Thyroid gland (tissue), 4 donors: Measurements from ENCODE around the gene CCDC24. TPM values are rescaled to one million over a fixed set of nuclear protein-coding genes. Genes with fewer than 3 reads are reported as not detected.

Experiments
- DNase-seq, 2 donors: peaks; one replicate each; pipeline ENCODE4 v3.0.0-alpha.2; 2019
- H3K27ac ChIP-seq, 3 donors: fragments of 200-600 bp; sonication (generic); 1 replicate in 2 of 3; 2 replicates in 1 of 3; pipeline ENCODE4 v1.5.1; 2016 to 2019; ENCODE audit warnings: mild to moderate bottlenecking in 1 of 3, moderate library complexity in 1 of 3
- H3K27me3 ChIP-seq: fragments of 200-600 bp; sonication (generic); one replicate; pipeline ENCODE4 v1.5.1; 2019
- H3K36me3 ChIP-seq, 2 donors: fragments of 200-600 bp; sonication (generic); one replicate each; pipeline ENCODE4 v1.5.1; 2016 to 2019
- H3K4me1 ChIP-seq, 2 donors: fragments of 200-600 bp; sonication (generic); one replicate each; pipeline ENCODE4 v1.5.1; 2017 to 2019
- H3K4me3 ChIP-seq, 3 donors: fragments of 200-600 bp; sonication (generic); replicated peaks in 1 of 3; 1 replicate in 2 of 3; 2 replicates in 1 of 3; pipeline ENCODE4 v1.5.1; 2016; ENCODE audit warnings: mild to moderate bottlenecking in 1 of 3
- H3K9me3 ChIP-seq: fragments of 200-600 bp; sonication (generic); one replicate; pipeline ENCODE4 v1.5.1; 2017
- POLR2A ChIP-seq, 2 donors: fragments of 450-650 bp; IDR thresholded peaks; one replicate each; pipeline ENCODE4 v1.6.1; 2017; ENCODE audit warnings: antibody characterized with exemption in 2 of 2, mild to moderate bottlenecking in 2 of 2, moderate library complexity in 1 of 2
- WGBS, 2 donors: methylation state at CpG; one replicate each; pipeline ENCODE4 v1.1.5; 2017; 5-methylcytosine and 5-hydroxymethylcytosine counted together
- intact Hi-C: fragments of 100-400 bp; cut with DNase I; formaldehyde crosslinking; loops from one replicate; pipeline ENCODE4 v1.15.1; 2023
- total RNA-seq, 4 donors: library from RNA; depleted of rRNA; stranded (reverse); fragments of >200 nt; gene quantifications; one replicate each; pipeline ENCODE4 v1.2.3, GENCODE V29; 2016
- TF ChIP-seq, protein P1 (sequence below), 6 experiments: fragments of 200-600 bp in 3 of 6; fragments of 450-650 bp in 3 of 6; sonication (generic) in 3 of 6; IDR thresholded peaks; one replicate each; pipeline ENCODE4 v1.5.1; 2016 to 2019; ENCODE audit warnings: antibody characterized with exemption in 6 of 6, mild to moderate bottlenecking in 2 of 6, inconsistent platforms in 1 of 6, moderate library complexity in 1 of 6

CCDC24 gene
- total RNA-seq, 4 donors from 2014 or later: 8.0 to 25.4 (median 11.7) TPM

GRCh38 chr1:43987159-43987902, 4.1 kb upstream of the CCDC24 start:
- Histone ChIP-seq H3K36me3 (no peaks in the 10 kb centered on the region), H3K27me3 (no peaks in the 10 kb centered on the region), H3K4me3 (no peak overlapping the region), H3K9me3 (no peaks in the 10 kb centered on the region), H3K4me1 (peaks cover 10 to 13% of the 10 kb centered on the region in 2 donors), H3K27ac (no peak overlapping the region)
- TF ChIP-seq, protein P1, sequence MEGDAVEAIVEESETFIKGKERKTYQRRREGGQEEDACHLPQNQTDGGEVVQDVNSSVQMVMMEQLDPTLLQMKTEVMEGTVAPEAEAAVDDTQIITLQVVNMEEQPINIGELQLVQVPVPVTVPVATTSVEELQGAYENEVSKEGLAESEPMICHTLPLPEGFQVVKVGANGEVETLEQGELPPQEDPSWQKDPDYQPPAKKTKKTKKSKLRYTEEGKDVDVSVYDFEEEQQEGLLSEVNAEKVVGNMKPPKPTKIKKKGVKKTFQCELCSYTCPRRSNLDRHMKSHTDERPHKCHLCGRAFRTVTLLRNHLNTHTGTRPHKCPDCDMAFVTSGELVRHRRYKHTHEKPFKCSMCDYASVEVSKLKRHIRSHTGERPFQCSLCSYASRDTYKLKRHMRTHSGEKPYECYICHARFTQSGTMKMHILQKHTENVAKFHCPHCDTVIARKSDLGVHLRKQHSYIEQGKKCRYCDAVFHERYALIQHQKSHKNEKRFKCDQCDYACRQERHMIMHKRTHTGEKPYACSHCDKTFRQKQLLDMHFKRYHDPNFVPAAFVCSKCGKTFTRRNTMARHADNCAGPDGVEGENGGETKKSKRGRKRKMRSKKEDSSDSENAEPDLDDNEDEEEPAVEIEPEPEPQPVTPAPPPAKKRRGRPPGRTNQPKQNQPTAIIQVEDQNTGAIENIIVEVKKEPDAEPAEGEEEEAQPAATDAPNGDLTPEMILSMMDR (IDR thresholded peaks at IDR 0.05): no peak
- TF ChIP-seq POLR2A (IDR thresholded peaks at IDR 0.05): no peak
- intact Hi-C loops: no loop called here
- WGBS, 2 donors: 81 to 84% methylated on average over 6 of the region's 6 CpGs
- no peak for DNase-seq

DNA sequence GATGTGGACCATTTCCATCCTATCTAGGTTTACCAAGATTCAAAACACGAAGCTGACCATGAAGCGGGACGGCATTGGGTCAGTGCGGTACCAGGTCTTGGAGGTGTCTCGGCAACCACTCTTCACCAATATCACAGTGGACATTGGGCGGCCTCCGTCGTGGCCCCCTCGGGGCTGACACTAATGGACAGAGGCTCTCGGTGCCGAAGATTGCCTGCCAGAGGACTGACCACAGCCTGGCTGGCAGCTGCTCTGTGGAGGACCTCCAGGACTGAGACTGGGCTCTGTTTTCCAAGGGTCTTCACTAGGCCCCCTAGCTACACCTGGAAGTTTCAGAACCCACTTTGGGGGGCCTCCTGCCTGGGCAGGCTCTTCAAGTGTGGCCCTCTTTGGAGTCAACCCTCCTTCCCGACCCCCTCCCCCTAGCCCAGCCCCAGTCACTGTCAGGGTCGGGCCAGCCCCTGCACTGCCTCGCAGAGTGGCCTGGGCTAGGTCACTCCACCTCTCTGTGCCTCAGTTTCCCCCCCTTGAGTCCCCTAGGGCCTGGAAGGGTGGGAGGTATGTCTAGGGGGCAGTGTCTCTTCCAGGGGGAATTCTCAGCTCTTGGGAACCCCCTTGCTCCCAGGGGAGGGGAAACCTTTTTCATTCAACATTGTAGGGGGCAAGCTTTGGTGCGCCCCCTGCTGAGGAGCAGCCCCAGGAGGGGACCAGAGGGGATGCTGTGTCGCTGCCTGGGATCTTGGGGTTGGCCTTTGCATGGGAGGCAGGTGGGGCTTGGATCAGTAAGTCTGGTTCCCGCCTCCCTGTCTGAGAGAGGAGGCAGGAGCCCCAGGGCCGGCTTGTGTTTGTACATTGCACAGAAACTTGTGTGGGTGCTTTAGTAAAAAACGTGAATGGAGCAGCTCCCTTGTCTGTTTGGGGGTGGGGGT, 864 bp upstream of the CCDC24 start:
- Histone ChIP-seq H3K36me3 (no peaks in the 10 kb centered on the region), H3K9me3 (no peaks in the 10 kb centered on the region), H3K4me1 (peaks cover 15 to 17% of the 10 kb centered on the region in 2 donors), H3K27ac (peak overlapping the region; percentile 73 to 77 (median 76)), H3K4me3 (peak overlapping the region in 2 of 3 donors; percentile 36 to 53), H3K27me3 (no peaks in the 10 kb centered on the region)
- intact Hi-C loops: no loop called here
- 76% methylated on average over 17 to 19 of the region's 19 CpGs for WGBS, 2 donors
- TF ChIP-seq POLR2A (IDR thresholded peaks at IDR 0.05): no peak
- TF ChIP-seq, protein P1 (IDR thresholded peaks at IDR 0.05): no peak
- no peak for DNase-seq

DNA sequence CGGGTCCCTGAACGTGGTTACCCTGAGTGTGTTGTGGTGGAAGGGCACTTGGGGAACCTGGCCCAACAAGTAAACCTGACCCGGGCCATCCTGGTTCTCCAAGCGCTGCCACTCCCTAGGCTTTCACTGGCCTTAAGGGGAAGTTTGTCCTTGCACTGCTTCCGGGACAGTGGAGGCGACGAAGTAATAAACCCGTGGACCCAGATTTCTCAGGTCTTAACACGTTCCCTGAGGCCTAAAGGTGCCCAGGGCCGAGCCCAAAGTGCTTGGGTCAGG, 261 bp upstream of the CCDC24 start:
- no peak for TF ChIP-seq POLR2A (IDR thresholded peaks at IDR 0.05)
- TF ChIP-seq, protein P1 (IDR thresholded peaks at IDR 0.05): no peak
- intact Hi-C loops: no loop called here
- Histone ChIP-seq H3K9me3 (no peaks in the 10 kb centered on the region), H3K36me3 (no peaks in the 10 kb centered on the region), H3K27ac (peak overlapping the region; percentile 73 to 77 (median 76)), H3K4me1 (peaks cover 15 to 17% of the 10 kb centered on the region in 2 donors), H3K27me3 (no peaks in the 10 kb centered on the region), H3K4me3 (peak overlapping the region in 2 of 3 donors; percentile 36 to 53)
- 0 to 2% methylated on average over 7 to 9 of the region's 10 CpGs for WGBS, 2 donors
- no peak for DNase-seq

DNA sequence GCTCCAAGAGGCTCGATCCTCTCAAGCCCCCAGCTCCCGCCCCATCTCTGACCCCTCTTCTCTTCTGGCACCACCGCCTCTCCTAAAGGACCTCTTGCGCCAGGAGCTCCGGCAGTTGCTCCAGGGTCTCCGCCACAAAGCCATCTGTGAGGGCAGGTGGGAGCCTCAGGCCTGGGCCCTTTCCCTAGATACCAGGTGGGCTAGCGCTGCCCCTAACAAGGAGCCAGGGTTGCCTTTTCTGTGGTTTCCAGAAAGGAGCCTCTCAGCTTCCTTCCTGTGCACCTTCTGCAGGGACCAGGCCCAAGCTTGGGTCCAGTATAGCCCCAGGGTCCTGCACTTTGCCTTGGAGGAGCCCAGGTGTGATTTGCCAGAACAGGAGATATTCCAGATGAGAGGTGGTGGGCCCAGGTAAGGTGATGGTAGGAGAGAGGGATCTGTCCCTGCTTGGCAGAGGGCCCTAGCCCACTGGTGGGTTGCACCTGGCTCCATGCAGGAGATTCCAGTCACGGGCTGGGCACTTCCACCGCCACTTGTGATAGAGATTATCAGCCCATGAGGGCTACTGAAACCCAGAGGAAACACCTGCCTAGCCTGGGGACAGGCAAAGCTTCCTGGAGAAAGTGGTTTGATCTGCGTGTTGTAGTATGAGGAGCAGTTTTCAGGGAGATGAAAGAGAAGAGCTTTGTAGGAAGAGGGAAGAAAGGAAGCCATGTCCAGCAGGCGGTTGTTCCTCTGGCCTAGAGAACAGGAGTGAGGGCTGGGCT, 1.0 kb downstream of the CCDC24 start:
- 39 to 41% methylated on average over 11 of the region's 11 CpGs for WGBS, 2 donors
- intact Hi-C loops: no loop called here
- Histone ChIP-seq H3K4me1 (peaks cover 15 to 17% of the 10 kb centered on the region in 2 donors), H3K4me3 (peak overlapping the region; percentile 28 to 53 (median 36)), H3K36me3 (no peaks in the 10 kb centered on the region), H3K9me3 (no peaks in the 10 kb centered on the region), H3K27me3 (no peaks in the 10 kb centered on the region), H3K27ac (peak overlapping the region; percentile 73 to 77 (median 76))
- no peak for TF ChIP-seq POLR2A (IDR thresholded peaks at IDR 0.05)
- TF ChIP-seq, protein P1 (IDR thresholded peaks at IDR 0.05): no peak
- DNase-seq: no peak
